OCI-LY1 (cell line): ENCODE results near the gene FOXB1.

Experiments
- H2AFZ ChIP-seq: fragments of 200-600 bp; sonication (generic), shearing (Covaris generic); 2 replicates; pipeline ENCODE4 v1.6.0; 2014; ENCODE audit warnings: antibody characterized with exemption, mild to moderate bottlenecking, low read length
- H3F3A ChIP-seq: fragments of 200-600 bp; sonication (generic), shearing (Covaris generic); 2 replicates; pipeline ENCODE4 v1.6.0; 2014; ENCODE audit warnings: mild to moderate bottlenecking, antibody characterized with exemption, low read length, moderate library complexity; ENCODE audit not compliant: insufficient read depth
- H3K27ac ChIP-seq: fragments of 200-600 bp; sonication (generic); 2 replicates; pipeline ENCODE4 v1.5.1; 2014; ENCODE audit warnings: low read length, mixed run types, mild to moderate bottlenecking, low read depth; ENCODE audit not compliant: poor library complexity, severe bottlenecking
- H3K27me3 ChIP-seq: fragments of 200-600 bp; sonication (generic); 2 replicates; pipeline ENCODE4 v1.6.0; 2014; ENCODE audit warnings: antibody characterized with exemption, mild to moderate bottlenecking, low read length, moderate library complexity; ENCODE audit not compliant: insufficient read depth
- H3K36me3 ChIP-seq: fragments of 200-600 bp; sonication (generic); 2 replicates; pipeline ENCODE4 v1.6.1; 2014; ENCODE audit warnings: mild to moderate bottlenecking, antibody characterized with exemption, low read length, moderate library complexity, mixed read lengths; ENCODE audit not compliant: insufficient read depth
- H3K4me1 ChIP-seq: fragments of 200-600 bp; sonication (generic); 2 replicates; pipeline ENCODE4 v1.5.1; 2014; ENCODE audit warnings: mild to moderate bottlenecking, low read length, moderate library complexity; ENCODE audit not compliant: insufficient read depth, severe bottlenecking
- H3K4me2 ChIP-seq: fragments of 200-600 bp; sonication (generic), shearing (Covaris generic); 2 replicates; pipeline ENCODE4 v1.6.1; 2014; ENCODE audit warnings: low read length
- H3K4me3 ChIP-seq: fragments of 200-600 bp; sonication (generic); 2 replicates; pipeline ENCODE4 v1.5.1; 2014; ENCODE audit warnings: low read length, low read depth, mild to moderate bottlenecking, mixed read lengths; ENCODE audit not compliant: poor library complexity, severe bottlenecking
- H3K79me2 ChIP-seq: fragments of 200-600 bp; shearing (Covaris generic); 2 replicates; pipeline ENCODE4 v1.6.1; 2016; ENCODE audit warnings: mixed run types, low read length, mixed read lengths; ENCODE audit not compliant: insufficient read depth
- H3K9ac ChIP-seq: fragments of 200-600 bp; sonication (generic), shearing (Covaris generic); 2 replicates; pipeline ENCODE4 v1.6.1; 2014; ENCODE audit warnings: mild to moderate bottlenecking, low read length, mixed read lengths
- H3K9me2 ChIP-seq: fragments of 200-600 bp; sonication (generic), shearing (Covaris generic); 2 replicates; pipeline ENCODE4 v1.6.1; 2014; ENCODE audit warnings: low read depth, mild to moderate bottlenecking, low read length, mixed read lengths
- H3K9me3 ChIP-seq: fragments of 200-600 bp; shearing (Covaris generic); 2 replicates; pipeline ENCODE4 v1.6.1; 2014; ENCODE audit warnings: low read length, mixed read lengths
- H4K20me1 ChIP-seq: fragments of 200-600 bp; sonication (generic), shearing (Covaris generic); 2 replicates; pipeline ENCODE4 v1.6.0; 2016; ENCODE audit warnings: mild to moderate bottlenecking, low read length; ENCODE audit not compliant: insufficient read depth
- CTCF ChIP-seq: fragments of 200-600 bp; sonication (generic), shearing (Covaris generic); IDR thresholded peaks from 2 replicates; pipeline ENCODE4 v1.5.1; 2017; ENCODE audit warnings: mild to moderate bottlenecking, antibody characterized with exemption, low read length, moderate library complexity, mixed read lengths
- EZH2 ChIP-seq: fragments of 200-600 bp; sonication (generic), shearing (Covaris generic); IDR thresholded peaks from 2 replicates; pipeline ENCODE4 v1.8.0; 2017; ENCODE audit warnings: borderline replicate concordance, mixed run types, mild to moderate bottlenecking, antibody characterized with exemption, low read length, moderate library complexity, mixed read lengths

Gene FOXB1

GRCh38 chr15:59998305-59998949 is 5.7 kb upstream of the FOXB1 start:
- Histone ChIP-seq H3F3A (no peaks in the 10 kb centered on the region), H3K9me3 (no peaks in the 10 kb centered on the region), H3K79me2 (no peaks in the 10 kb centered on the region), H3K36me3 (no peaks in the 10 kb centered on the region), H3K9ac (no peak overlapping the region), H3K4me2 (no peak overlapping the region), H3K9me2 (no peaks in the 10 kb centered on the region), H3K27ac (no peak overlapping the region), H3K4me3 (no peak overlapping the region), H3K4me1 (no peaks in the 10 kb centered on the region), H3K27me3 (no peaks in the 10 kb centered on the region), H2AFZ (no peak overlapping the region), H4K20me1 (no peaks in the 10 kb centered on the region)
- TF ChIP-seq EZH2 (no peak), CTCF (no peak)

GRCh38 chr15:59998950-59999611 is 5.0 kb upstream of the FOXB1 start:
- no peak overlapping the region for H3K4me2 ChIP-seq

GRCh38 chr15:59999612-60000112 is 4.4 kb upstream of the FOXB1 start:
- Histone ChIP-seq H3K9me2 (no peaks in the 10 kb centered on the region), H3K79me2 (no peaks in the 10 kb centered on the region), H2AFZ (no peak overlapping the region), H3K27ac (no peak overlapping the region), H3K4me1 (no peaks in the 10 kb centered on the region), H3K4me2 (no peak overlapping the region), H4K20me1 (no peaks in the 10 kb centered on the region), H3K9ac (no peak overlapping the region), H3K9me3 (no peaks in the 10 kb centered on the region), H3F3A (no peaks in the 10 kb centered on the region), H3K27me3 (no peaks in the 10 kb centered on the region), H3K36me3 (no peaks in the 10 kb centered on the region), H3K4me3 (no peak overlapping the region)
- TF ChIP-seq EZH2 (no peak), CTCF (no peak)

More at GRCh38 chr15:59998950-59999611, 5.0 kb upstream of the FOXB1 start:
- Histone ChIP-seq H3K9me3 (no peaks in the 10 kb centered on the region), H3K79me2 (no peaks in the 10 kb centered on the region), H3K9me2 (no peaks in the 10 kb centered on the region), H3K27ac (no peak overlapping the region), H3K27me3 (no peaks in the 10 kb centered on the region), H2AFZ (no peak overlapping the region), H3K9ac (no peak overlapping the region), H4K20me1 (no peaks in the 10 kb centered on the region), H3F3A (no peaks in the 10 kb centered on the region), H3K36me3 (no peaks in the 10 kb centered on the region), H3K4me3 (no peak overlapping the region), H3K4me1 (no peaks in the 10 kb centered on the region)
- TF ChIP-seq CTCF: no peak
- no peak for TF ChIP-seq EZH2
